ENCODE measurements around the gene PCDH15. TPM values are rescaled to one million over a fixed set of nuclear protein-coding genes. Genes with fewer than 3 reads are reported as not detected.

Gene PCDH15
- total RNA-seq, 1 experiment from 2014 or later = 0.61 TPM

DNA sequence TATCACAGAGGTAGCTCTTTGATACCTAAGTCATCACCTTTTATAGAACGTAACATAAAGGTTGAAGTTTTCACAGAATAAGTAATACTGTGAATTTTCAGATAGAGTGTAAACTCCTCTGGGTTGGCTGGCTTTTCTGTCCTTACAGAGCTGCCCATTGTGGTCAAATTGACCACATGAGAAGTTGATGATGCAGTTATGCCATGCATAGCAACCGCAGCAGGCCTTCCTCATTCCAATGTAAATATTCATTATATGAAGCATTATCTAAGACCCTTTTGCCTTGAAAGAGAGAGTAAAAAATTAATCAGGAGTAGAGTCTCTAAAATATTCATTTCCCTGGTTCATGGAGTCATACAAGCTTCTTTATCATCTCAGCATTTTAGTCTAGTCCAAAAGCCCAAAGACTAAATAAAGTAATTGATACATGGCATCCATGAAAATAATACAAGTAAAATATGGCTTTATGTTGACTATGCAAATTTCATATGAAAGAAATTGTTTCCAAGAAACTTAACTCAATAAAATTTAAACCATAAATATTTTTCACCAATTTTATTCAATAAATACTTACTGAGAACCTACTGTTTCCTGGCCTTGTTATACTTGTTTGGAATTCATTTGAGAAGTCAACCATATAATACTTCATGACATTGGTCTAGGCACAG, 516.4 kb downstream of the PCDH15 start:
- WGBS (ENCODE audit: extremely low coverage, insufficient read length, low lambda C conversion rate) = no CpG with 5 or more reads among the region's 2 CpGs
- no peaks in the 10 kb centered on the region for H3K79me1 ChIP-seq (ENCODE audit: insufficient read depth, low read depth, low read length, poor library complexity, severe bottlenecking)
- no peak for DNase-seq

More for the DNA sequence above, 516.4 kb downstream of the PCDH15 start:
- peaks cover 6 to 7% of the 10 kb centered on the region in 2 experiments for H3K4me1 Mint-ChIP-seq
- H3K18ac ChIP-seq (ENCODE audit: insufficient read length, low read depth, low read length) = no peak overlapping the region
- H3K4ac ChIP-seq (ENCODE audit: low read depth, low read length) = no peak overlapping the region
- H3K36me3 Mint-ChIP-seq (ENCODE audit: insufficient read depth in 1 of 3, low read depth in 3 of 3) = peaks cover 0 to 3% (median 2%) of the 10 kb centered on the region in 3 experiments; a peak in 1 of 7 replicates
- peaks cover 5 to 11% of the 10 kb centered on the region in 2 experiments; a peak in 3 of 5 replicates for H3K9me3 Mint-ChIP-seq
- H4K91ac ChIP-seq (ENCODE audit: insufficient read length, low read depth, low read length) = no peak overlapping the region
- no peak overlapping the region for H3K9ac ChIP-seq (ENCODE audit: extremely low read depth, insufficient read length, low read length)
- no peaks in the 10 kb centered on the region for H3K27me3 Mint-ChIP-seq (ENCODE audit: low read depth)
- no peaks in the 10 kb centered on the region for H4K20me1 ChIP-seq (ENCODE audit: control insufficient read depth, insufficient read depth, insufficient read length)
- no peak overlapping the region for H4K5ac ChIP-seq (ENCODE audit: insufficient read length, low read depth, low read length)
- H3K23ac ChIP-seq (ENCODE audit: insufficient read length, low read depth, low read length) = no peak overlapping the region
- H3K4me2 ChIP-seq (ENCODE audit: insufficient read depth, insufficient read length, low read length) = no peak overlapping the region
- no peaks in the 10 kb centered on the region for H3K23me2 ChIP-seq (ENCODE audit: insufficient read length, low read depth, low read length, poor library complexity, severe bottlenecking)
- no peak overlapping the region for H3K4me3 Mint-ChIP-seq
- TF ChIP-seq, protein P1, sequence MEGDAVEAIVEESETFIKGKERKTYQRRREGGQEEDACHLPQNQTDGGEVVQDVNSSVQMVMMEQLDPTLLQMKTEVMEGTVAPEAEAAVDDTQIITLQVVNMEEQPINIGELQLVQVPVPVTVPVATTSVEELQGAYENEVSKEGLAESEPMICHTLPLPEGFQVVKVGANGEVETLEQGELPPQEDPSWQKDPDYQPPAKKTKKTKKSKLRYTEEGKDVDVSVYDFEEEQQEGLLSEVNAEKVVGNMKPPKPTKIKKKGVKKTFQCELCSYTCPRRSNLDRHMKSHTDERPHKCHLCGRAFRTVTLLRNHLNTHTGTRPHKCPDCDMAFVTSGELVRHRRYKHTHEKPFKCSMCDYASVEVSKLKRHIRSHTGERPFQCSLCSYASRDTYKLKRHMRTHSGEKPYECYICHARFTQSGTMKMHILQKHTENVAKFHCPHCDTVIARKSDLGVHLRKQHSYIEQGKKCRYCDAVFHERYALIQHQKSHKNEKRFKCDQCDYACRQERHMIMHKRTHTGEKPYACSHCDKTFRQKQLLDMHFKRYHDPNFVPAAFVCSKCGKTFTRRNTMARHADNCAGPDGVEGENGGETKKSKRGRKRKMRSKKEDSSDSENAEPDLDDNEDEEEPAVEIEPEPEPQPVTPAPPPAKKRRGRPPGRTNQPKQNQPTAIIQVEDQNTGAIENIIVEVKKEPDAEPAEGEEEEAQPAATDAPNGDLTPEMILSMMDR (conservative IDR thresholded peaks at IDR 0.05) = no peak
- H2AK5ac ChIP-seq (ENCODE audit: insufficient read length, low read length) = no peak overlapping the region
- no peak overlapping the region for H2AFZ ChIP-seq (ENCODE audit: low read length)
- H3K9me3 ChIP-seq (ENCODE audit: control insufficient read depth, low read depth, low read length) = no peaks in the 10 kb centered on the region
- no peak overlapping the region for H3K27ac ChIP-seq (ENCODE audit: insufficient read length, low read depth, low read length)
- H3K27me3 ChIP-seq (ENCODE audit: insufficient read depth, low read length) = no peaks in the 10 kb centered on the region
- H2BK120ac ChIP-seq (ENCODE audit: low read depth, low read length, poor library complexity, severe bottlenecking) = no peak overlapping the region
- H3K14ac ChIP-seq (ENCODE audit: insufficient read depth, low read length) = no peak overlapping the region
- H3K56ac ChIP-seq (ENCODE audit: insufficient read length, low read depth, low read length) = no peak overlapping the region
- H3T11ph ChIP-seq (ENCODE audit: low read length) = no peak overlapping the region
- H3K79me2 ChIP-seq (ENCODE audit: insufficient read depth, low read length) = no peaks in the 10 kb centered on the region
- no peak overlapping the region for H4K8ac ChIP-seq (replicated peaks; ENCODE audit: insufficient read length, low read depth, low read length)
- H2BK15ac ChIP-seq (ENCODE audit: low read depth, low read length) = no peak overlapping the region
- H2BK12ac ChIP-seq (ENCODE audit: insufficient read length, low read depth, low read length) = no peak overlapping the region
- H2BK5ac ChIP-seq (ENCODE audit: insufficient read length, low read length) = no peak overlapping the region
- no peaks in the 10 kb centered on the region for H3K4me1 ChIP-seq (ENCODE audit: insufficient read depth, low read length)
- H2BK20ac ChIP-seq (ENCODE audit: low read depth, low read length, poor library complexity, severe bottlenecking) = no peak overlapping the region
- H3K27ac Mint-ChIP-seq = no peak overlapping the region

Data from H9 (cell line).